Measurements from ENCODE around the gene PSMB2.

The PSMB2 gene

DNA sequence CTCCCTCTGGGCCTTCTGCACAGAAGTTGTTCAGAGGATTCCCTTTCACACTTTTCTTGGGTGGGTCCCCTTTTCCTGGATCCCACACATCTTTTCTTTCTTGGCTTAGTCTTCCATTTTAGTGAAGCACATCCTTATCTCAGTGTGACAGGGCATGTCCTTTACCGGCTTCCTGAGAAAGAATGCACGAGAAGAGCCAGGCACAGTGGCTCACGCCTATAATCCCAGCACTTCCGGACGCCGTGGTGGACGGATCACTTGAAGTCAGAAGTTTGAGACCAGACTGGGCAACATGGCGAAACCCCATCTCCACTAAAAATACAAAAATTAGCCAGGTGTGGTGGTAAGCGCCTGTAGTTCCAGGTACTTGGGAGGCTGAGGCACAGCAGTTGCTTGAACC, 22.1 kb upstream of the PSMB2 start:
- Histone ChIP-seq H3K27ac (ENCODE audit: low read depth, low read length) (no peak overlapping the region), H3K9me3 (ENCODE audit: low read length) (no peaks in the 10 kb centered on the region), H3K4me3 (ENCODE audit: low read depth in 1 of 2, low read length in 2 of 2) (no peak overlapping the region), H3K9ac (ENCODE audit: low read length) (no peak overlapping the region), H3K36me3 (ENCODE audit: insufficient read depth, low read length) (no peaks in the 10 kb centered on the region), H3K27me3 (ENCODE audit: control insufficient read depth in 1 of 2, insufficient read depth in 2 of 2, low read length in 2 of 2) (no peaks in the 10 kb centered on the region), H3K4me1 (ENCODE audit: insufficient read depth, low read length) (no peaks in the 10 kb centered on the region)

DNA sequence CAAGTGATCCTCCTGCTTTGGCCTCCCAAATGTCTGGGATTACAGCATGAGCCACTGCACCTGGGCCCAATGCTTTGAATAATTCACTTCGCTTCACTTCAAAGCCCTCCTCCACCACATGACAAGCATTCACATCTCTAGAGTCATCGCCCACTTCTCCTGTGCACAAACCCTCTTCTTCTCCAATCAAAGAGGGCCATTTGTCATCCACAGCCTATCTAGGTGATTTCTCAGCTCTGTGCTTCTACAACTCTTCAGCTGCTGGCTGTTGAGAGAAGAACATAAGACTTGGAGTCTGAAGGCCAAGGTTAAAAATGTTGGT, 20.1 kb upstream of the PSMB2 start:
- no peaks in the 10 kb centered on the region for H3K9me3 ChIP-seq (ENCODE audit: low read length)
- no peaks in the 10 kb centered on the region for H3K4me1 ChIP-seq (ENCODE audit: insufficient read depth, low read length)
- H3K27me3 ChIP-seq (ENCODE audit: control insufficient read depth in 1 of 2, insufficient read depth in 2 of 2, low read length in 2 of 2), result no peaks in the 10 kb centered on the region
- H3K36me3 ChIP-seq (ENCODE audit: insufficient read depth, low read length), result no peaks in the 10 kb centered on the region
- no peak overlapping the region for H3K27ac ChIP-seq (ENCODE audit: low read depth, low read length)
- no peak overlapping the region for H3K9ac ChIP-seq (ENCODE audit: low read length)
- no peak overlapping the region for H3K4me3 ChIP-seq (ENCODE audit: low read depth in 1 of 2, low read length in 2 of 2)

DNA sequence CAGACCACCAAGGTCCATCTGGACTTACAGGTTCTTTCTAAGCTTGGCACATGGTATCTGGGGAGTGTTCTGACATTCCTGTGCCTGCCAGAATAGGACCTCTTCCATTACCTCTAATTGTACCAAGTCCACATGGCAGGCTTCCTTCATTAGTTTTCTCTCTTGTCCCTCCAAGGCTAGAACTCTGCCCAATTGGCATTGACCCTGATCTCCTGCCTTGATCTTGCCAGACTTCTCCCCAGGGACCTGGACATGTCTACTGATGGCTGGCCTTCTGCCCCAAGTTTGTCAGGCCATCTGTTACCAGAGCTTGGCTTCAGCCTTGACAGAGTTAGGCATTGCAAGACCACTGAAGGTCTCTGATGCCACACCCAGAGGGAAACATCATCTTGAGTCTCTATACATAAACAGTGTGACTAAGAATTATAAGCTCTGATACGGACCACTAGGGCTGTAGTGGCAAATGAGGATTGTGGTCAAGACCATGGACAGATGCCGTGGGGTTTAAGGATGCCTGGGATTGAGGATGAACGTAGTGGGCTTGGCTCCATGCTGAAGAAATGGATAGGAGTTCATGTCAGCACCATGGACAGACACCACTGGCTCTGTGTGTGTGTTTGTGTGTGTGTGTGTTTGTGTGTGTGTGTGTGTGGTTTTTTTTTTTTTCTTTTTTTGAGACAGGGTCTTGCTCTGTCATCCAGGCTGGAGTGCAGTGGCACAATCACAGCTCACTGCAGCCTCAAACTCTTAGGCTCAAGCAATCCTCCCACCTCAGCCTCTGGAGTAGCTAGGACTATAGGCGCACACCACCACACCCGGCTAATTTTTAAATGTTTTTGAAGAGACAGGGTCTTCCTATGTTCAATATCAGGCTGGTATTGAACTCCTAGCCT, 19.5 kb upstream of the PSMB2 start:
- no peaks in the 10 kb centered on the region for H3K27me3 ChIP-seq (ENCODE audit: control insufficient read depth in 1 of 2, insufficient read depth in 2 of 2, low read length in 2 of 2)
- no peaks in the 10 kb centered on the region for H3K36me3 ChIP-seq (ENCODE audit: insufficient read depth, low read length)
- H3K9me3 ChIP-seq (ENCODE audit: low read length), result no peaks in the 10 kb centered on the region
- H3K9ac ChIP-seq (ENCODE audit: low read length), result no peak overlapping the region
- H3K27ac ChIP-seq (ENCODE audit: low read depth, low read length), result no peak overlapping the region
- no peaks in the 10 kb centered on the region for H3K4me1 ChIP-seq (ENCODE audit: insufficient read depth, low read length)
- no peak overlapping the region for H3K4me3 ChIP-seq (ENCODE audit: low read depth in 1 of 2, low read length in 2 of 2)

DNA sequence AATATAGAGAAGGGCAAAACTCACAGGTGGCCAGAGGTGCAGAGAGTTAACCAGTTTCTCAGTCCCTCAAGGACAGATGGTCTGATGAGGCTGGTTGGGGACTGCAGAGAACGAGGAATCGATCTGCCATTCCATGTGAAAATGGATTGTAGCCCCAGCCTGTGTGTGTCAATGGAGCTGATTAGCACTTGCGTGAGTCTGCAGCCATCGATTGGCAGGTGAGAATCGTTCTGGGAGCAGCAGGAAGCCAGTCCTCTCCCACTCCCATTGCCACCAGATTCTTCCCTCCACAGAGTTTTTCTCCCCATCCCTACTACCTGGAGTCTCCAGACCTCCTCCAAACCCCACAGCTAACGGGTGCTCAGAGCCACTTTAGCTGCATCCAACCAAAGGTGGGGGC, 18.3 kb upstream of the PSMB2 start:
- Histone ChIP-seq H3K4me3 (ENCODE audit: low read depth in 1 of 2, low read length in 2 of 2) (no peak overlapping the region), H3K4me1 (ENCODE audit: insufficient read depth, low read length) (no peaks in the 10 kb centered on the region), H3K9ac (ENCODE audit: low read length) (no peak overlapping the region), H3K9me3 (ENCODE audit: low read length) (no peaks in the 10 kb centered on the region), H3K27ac (ENCODE audit: low read depth, low read length) (no peak overlapping the region), H3K36me3 (ENCODE audit: insufficient read depth, low read length) (no peaks in the 10 kb centered on the region), H3K27me3 (ENCODE audit: control insufficient read depth in 1 of 2, insufficient read depth in 2 of 2, low read length in 2 of 2) (no peaks in the 10 kb centered on the region)

DNA sequence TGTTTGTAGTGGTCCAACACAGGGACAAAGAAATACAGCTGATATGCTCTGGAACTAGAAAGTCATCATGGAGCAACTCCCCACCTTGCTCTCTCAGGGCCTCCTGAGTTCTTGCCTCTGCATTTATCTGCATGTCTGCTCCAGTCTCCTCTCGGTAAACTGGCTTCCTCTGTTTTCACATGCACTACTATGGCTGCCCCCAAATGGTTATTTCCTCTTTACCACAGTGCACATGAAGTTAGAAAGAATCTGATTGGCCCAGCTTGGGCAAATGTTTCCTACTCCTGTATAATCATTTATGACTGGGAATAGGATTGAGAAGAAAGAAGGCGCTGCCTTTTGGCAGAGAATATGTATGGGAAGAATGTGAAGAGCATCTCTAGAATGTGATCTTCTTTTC, 16.5 kb upstream of the PSMB2 start:
- Histone ChIP-seq H3K36me3 (ENCODE audit: insufficient read depth, low read length) (no peaks in the 10 kb centered on the region), H3K9ac (ENCODE audit: low read length) (no peak overlapping the region), H3K9me3 (ENCODE audit: low read length) (no peaks in the 10 kb centered on the region), H3K4me3 (ENCODE audit: low read depth in 1 of 2, low read length in 2 of 2) (no peak overlapping the region), H3K27ac (ENCODE audit: low read depth, low read length) (no peak overlapping the region), H3K27me3 (ENCODE audit: control insufficient read depth in 1 of 2, insufficient read depth in 2 of 2, low read length in 2 of 2) (no peaks in the 10 kb centered on the region), H3K4me1 (ENCODE audit: insufficient read depth, low read length) (no peaks in the 10 kb centered on the region)

DNA sequence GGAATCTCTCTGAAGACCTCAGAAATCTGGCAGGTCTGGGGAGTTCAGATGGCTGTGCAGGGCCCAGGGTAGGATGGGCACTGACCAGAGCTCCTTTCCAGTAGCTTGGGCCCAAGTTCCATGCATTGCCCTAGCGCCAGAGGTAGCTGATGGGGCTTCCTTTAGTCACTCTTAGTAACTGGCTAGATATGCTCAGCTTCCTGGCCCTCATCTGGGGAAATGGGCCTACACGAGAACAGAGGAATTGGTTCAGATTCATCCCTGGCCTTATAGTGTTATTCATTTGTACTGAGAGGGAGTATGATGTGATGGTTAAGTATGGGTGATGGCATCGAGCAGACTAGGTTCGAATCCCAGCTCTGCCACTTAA, 15.5 kb upstream of the PSMB2 start:
- Histone ChIP-seq H3K27me3 (ENCODE audit: control insufficient read depth in 1 of 2, insufficient read depth in 2 of 2, low read length in 2 of 2) (no peaks in the 10 kb centered on the region), H3K9me3 (ENCODE audit: low read length) (no peaks in the 10 kb centered on the region), H3K9ac (ENCODE audit: low read length) (no peak overlapping the region), H3K27ac (ENCODE audit: low read depth, low read length) (no peak overlapping the region), H3K4me1 (ENCODE audit: insufficient read depth, low read length) (no peaks in the 10 kb centered on the region), H3K4me3 (ENCODE audit: low read depth in 1 of 2, low read length in 2 of 2) (no peak overlapping the region), H3K36me3 (ENCODE audit: insufficient read depth, low read length) (no peaks in the 10 kb centered on the region)

DNA sequence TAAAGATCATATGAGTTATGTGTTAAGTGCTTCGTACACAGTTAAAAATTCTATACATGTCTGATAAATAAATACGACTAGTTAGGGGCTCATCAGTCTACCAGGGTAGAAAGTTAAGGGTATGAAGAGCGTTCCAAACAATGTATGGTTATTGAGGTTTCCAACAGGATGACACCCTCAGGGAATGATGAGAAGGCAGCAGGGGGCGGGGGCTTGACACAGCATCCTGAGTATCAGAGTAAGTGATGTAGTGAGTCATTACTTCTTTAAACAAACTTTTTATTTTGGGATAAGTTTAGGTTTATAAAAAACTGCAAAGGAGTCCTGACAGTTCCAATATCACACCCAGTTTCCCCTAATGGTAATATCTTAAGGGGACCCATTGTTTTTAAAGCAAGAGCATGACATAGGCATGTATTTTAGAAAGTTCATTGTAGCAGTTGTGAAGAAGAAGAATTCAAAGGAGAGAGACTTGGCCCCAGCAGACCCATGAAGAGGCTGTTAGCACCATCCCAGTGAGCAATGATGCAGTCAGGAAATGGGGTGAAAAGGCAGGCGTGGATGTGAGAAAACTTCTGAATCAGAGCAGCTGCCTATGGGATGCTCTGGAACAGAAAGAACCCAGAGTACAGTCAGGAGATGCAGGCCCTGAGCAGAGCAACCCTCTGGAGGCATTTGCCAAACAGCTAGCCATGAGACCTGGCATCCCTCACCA, 15.0 kb upstream of the PSMB2 start:
- H3K9me3 ChIP-seq (ENCODE audit: low read length), result no peaks in the 10 kb centered on the region
- no peaks in the 10 kb centered on the region for H3K4me1 ChIP-seq (ENCODE audit: insufficient read depth, low read length)
- H3K4me3 ChIP-seq (ENCODE audit: low read depth in 1 of 2, low read length in 2 of 2), result no peak overlapping the region
- H3K27me3 ChIP-seq (ENCODE audit: control insufficient read depth in 1 of 2, insufficient read depth in 2 of 2, low read length in 2 of 2), result no peaks in the 10 kb centered on the region
- H3K36me3 ChIP-seq (ENCODE audit: insufficient read depth, low read length), result no peaks in the 10 kb centered on the region
- no peak overlapping the region for H3K27ac ChIP-seq (ENCODE audit: low read depth, low read length)
- no peak overlapping the region for H3K9ac ChIP-seq (ENCODE audit: low read length)

DNA sequence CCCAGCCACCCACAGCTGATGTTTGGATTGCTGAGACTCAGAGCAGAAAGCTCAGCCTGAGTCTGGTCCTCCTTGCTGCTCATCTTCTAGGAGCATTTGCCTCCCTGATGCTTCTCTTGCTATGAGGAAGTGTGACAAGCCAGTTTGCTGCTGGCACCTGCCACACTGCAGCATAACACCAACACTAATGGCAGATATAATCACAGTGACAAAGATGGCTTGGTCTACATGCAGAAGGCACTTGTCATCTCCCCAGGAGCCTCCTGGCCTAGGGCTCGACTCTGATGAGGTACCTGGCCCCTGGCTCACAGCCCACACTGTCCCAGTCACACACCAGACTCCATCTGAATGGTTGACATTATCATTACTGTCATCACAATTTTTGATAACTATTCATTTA, 13.9 kb upstream of the PSMB2 start:
- no peak overlapping the region for H3K4me3 ChIP-seq (ENCODE audit: low read depth in 1 of 2, low read length in 2 of 2)
- no peak overlapping the region for H3K9ac ChIP-seq (ENCODE audit: low read length)
- H3K27ac ChIP-seq (ENCODE audit: low read depth, low read length), result no peak overlapping the region
- no peaks in the 10 kb centered on the region for H3K27me3 ChIP-seq (ENCODE audit: control insufficient read depth in 1 of 2, insufficient read depth in 2 of 2, low read length in 2 of 2)
- H3K36me3 ChIP-seq (ENCODE audit: insufficient read depth, low read length), result no peaks in the 10 kb centered on the region
- no peaks in the 10 kb centered on the region for H3K4me1 ChIP-seq (ENCODE audit: insufficient read depth, low read length)
- no peaks in the 10 kb centered on the region for H3K9me3 ChIP-seq (ENCODE audit: low read length)

DNA sequence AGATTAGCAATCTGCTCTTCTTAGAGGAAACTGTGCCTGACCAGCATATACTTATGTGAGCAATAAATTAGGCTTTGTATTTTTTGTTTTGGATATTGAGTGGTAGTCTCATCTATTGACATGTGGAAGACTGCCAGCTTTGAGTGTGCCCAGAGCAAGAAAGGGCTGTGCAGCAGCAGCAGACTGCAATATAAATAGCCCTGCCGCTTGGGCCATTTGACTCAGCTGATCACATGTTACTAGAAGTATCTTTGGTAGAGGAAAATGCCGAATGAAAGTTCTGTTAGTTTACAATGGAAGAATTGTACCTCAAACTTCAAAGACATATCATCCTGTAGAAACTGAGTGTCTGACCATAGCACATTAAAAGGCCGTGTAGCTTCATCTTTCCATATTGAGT, 9.1 kb upstream of the PSMB2 start:
- H3K9ac ChIP-seq (ENCODE audit: low read length), result no peak overlapping the region
- no peaks in the 10 kb centered on the region for H3K36me3 ChIP-seq (ENCODE audit: insufficient read depth, low read length)
- H3K4me1 ChIP-seq (ENCODE audit: insufficient read depth, low read length), result no peaks in the 10 kb centered on the region
- H3K27me3 ChIP-seq (ENCODE audit: control insufficient read depth in 1 of 2, insufficient read depth in 2 of 2, low read length in 2 of 2), result no peaks in the 10 kb centered on the region
- H3K27ac ChIP-seq (ENCODE audit: low read depth, low read length), result no peak overlapping the region
- no peak overlapping the region for H3K4me3 ChIP-seq (ENCODE audit: low read depth in 1 of 2, low read length in 2 of 2)
- H3K9me3 ChIP-seq (ENCODE audit: low read length), result no peaks in the 10 kb centered on the region

DNA sequence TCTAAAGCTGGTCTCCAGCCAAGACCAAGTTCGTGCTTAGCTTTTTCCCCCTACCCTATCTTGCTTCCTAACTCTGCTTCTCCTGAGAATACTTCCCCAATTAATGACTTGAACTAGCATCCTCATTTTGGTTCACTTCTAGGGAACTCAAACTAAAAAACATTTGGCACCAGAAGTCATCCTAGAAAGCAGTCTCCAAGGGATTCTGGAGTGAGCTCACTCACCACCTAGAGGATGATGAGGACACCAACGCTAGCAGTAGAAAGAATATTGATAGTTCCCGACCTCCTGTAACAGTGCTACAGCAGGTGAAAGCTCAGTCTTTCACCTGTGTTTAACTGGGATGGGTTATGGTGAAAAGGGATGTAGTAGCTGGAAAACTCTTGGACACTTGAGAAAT, 4.7 kb upstream of the PSMB2 start:
- Histone ChIP-seq H3K36me3 (ENCODE audit: insufficient read depth, low read length) (no peaks in the 10 kb centered on the region), H3K4me3 (ENCODE audit: low read depth in 1 of 2, low read length in 2 of 2) (no peak overlapping the region), H3K9ac (ENCODE audit: low read length) (no peak overlapping the region), H3K4me1 (ENCODE audit: insufficient read depth, low read length) (no peaks in the 10 kb centered on the region), H3K27me3 (ENCODE audit: control insufficient read depth in 1 of 2, insufficient read depth in 2 of 2, low read length in 2 of 2) (no peaks in the 10 kb centered on the region), H3K9me3 (ENCODE audit: low read length) (no peaks in the 10 kb centered on the region), H3K27ac (ENCODE audit: low read depth, low read length) (no peak overlapping the region)

DNA sequence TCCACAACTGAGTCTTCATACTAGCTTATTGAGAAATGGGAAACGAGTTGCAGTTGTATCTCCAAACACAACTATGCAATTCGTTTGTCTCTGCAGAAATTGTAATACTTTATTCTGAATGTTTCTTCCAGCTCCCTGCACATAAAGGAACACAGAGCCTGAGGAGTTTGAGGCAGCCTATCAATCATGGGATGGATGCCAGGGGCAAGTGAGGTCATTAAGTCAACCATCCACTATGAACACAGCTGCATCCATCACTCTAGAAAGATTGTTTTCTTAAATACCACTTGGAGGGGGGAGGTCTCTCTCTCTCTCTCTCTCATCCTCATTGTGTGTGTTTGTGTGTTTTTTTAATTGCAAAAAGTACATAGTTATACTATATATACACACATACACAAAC, 2.9 kb upstream of the PSMB2 start:
- peaks cover 7% of the 10 kb centered on the region for H3K4me1 ChIP-seq (ENCODE audit: insufficient read depth, low read length)
- no peak overlapping the region for H3K27ac ChIP-seq (ENCODE audit: low read depth, low read length)
- H3K27me3 ChIP-seq (ENCODE audit: control insufficient read depth in 1 of 2, insufficient read depth in 2 of 2, low read length in 2 of 2), result no peaks in the 10 kb centered on the region
- no peak overlapping the region for H3K4me3 ChIP-seq (ENCODE audit: low read depth in 1 of 2, low read length in 2 of 2)
- H3K36me3 ChIP-seq (ENCODE audit: insufficient read depth, low read length), result no peaks in the 10 kb centered on the region
- no peaks in the 10 kb centered on the region for H3K9me3 ChIP-seq (ENCODE audit: low read length)
- no peak overlapping the region for H3K9ac ChIP-seq (ENCODE audit: low read length)

DNA sequence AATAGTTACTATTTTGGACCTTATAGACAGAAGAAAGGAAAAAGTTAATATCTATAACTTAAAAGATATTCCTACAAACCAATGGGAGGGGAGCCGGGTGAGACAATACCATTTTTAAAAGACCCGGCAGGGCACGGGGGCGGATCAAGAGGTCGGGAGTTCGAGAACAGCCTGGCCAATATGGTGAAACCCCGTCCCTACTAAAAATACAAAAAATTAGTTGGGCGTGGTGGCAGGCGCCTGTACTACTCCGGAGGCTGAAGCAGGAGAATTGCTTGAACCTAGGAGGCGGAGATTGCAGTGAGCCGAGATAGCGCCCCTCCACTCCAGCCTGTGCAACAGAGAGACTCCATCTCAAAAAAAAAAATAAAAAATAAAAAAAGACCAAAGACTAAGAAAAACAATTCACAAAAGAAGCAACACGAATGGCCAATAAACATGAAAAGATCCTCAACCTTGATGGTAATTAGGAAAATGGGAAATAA, 1.2 kb upstream of the PSMB2 start:
- Histone ChIP-seq H3K4me1 (ENCODE audit: insufficient read depth, low read length) (peaks cover 16% of the 10 kb centered on the region), H3K9me3 (ENCODE audit: low read length) (no peaks in the 10 kb centered on the region), H3K36me3 (ENCODE audit: insufficient read depth, low read length) (no peaks in the 10 kb centered on the region), H3K4me3 (ENCODE audit: low read depth in 1 of 2, low read length in 2 of 2) (peak overlapping the region; percentile 41 to 88), H3K27me3 (ENCODE audit: control insufficient read depth in 1 of 2, insufficient read depth in 2 of 2, low read length in 2 of 2) (no peaks in the 10 kb centered on the region), H3K27ac (ENCODE audit: low read depth, low read length) (peak overlapping the region; percentile 52), H3K9ac (ENCODE audit: low read length) (peak overlapping the region; percentile 80)
